Colon (tissue), 2 donors: ENCODE measurements around the gene ADGB.
A peak's percentile ranks its signal among the peaks of the same experiment; 100 is the strongest.

Experiments
- FAIRE-seq: peaks from 2 replicates; lab custom pipeline; 2012; peaks lifted over from hg19 to GRCh38; lab: Jason Lieb, UNC
- donor health status: control.
- donor health status: control.

Gene ADGB

GRCh38 chr6:146635165-146635564 lies 36.4 kb downstream of the ADGB start:
- FAIRE-seq = no peak

- no peak for FAIRE-seq
Measured at GRCh38 chr6:146636481-146636880, 37.7 kb downstream of the ADGB start.

DNA sequence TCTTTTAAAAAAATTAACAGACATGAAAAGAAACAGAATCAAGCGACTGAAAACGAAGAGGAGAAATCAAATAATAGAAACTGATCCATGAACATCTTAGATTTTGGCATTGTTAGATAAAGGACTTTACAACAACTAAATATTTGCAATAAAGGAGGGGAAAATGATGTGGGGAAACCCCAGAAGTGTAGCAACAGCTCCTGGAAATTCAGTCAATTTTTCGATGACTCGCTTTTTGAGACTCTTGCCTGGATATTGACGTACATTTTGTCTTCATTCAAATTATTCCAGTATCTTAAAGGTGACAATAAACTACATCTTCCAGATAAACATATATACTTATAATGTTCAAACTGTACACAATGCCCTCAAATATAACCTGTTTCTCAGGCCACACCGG lies 44.1 kb downstream of the ADGB start:
- no peak for FAIRE-seq

DNA sequence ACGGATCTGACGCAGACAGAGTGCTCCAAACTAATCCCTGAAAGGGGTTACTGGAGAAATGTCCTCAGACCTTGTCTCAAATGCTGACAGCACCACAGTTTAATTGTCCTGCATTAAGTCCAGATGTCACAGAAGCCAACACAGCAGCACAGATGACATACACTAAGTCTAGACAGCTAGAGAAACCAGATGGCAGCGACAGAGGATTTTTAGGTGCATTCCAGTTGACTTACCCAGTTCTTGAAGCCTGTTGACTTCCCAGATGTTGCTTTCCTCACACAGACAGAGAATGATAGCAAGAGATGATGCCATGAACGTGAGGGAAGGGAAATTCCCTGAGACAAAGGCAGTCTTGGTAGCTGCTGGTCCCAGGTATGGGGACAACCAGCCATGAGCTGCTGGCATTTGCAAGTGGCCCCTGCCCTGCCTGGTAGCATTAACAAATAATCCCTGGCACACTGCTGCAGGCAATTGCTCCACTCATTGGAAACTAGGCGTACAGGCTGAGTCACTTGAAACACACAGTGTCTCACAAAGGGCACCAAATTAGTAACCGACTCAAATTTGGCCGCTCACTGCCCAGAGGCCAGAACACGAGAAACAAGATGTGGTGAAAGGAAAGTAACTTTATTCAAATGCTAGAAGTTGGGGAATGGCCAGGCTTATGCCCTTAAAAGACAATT lies 52.2 kb downstream of the ADGB start:
- no peak for FAIRE-seq

GRCh38 chr6:146651482-146651863 lies 52.7 kb downstream of the ADGB start:
- no peak for FAIRE-seq

- no peak for FAIRE-seq
Measured at GRCh38 chr6:146657432-146657831, 58.7 kb downstream of the ADGB start.

DNA sequence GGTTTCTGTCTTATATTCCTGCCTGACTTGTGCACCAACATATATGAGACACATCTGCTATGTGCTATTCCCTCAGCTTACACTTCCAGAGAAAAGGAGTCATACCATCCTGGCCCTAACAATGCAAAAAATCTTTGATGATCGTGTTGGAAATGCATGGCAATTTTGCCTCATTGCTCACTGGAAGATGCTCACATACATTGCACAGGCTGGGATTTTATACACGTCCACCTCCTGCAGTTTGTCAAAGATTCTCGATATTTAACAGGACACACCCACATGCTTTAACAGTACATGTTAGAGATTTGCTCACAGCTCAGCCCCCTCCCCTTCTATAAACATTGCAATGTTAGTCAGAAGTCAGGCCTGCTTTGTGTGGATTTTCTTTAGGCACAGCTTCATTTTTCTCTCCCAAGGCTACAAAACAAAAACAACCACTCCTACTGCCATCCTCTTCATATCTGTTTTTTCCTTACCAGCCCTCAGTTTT lies 66.1 kb downstream of the ADGB start:
- no peak for FAIRE-seq

DNA sequence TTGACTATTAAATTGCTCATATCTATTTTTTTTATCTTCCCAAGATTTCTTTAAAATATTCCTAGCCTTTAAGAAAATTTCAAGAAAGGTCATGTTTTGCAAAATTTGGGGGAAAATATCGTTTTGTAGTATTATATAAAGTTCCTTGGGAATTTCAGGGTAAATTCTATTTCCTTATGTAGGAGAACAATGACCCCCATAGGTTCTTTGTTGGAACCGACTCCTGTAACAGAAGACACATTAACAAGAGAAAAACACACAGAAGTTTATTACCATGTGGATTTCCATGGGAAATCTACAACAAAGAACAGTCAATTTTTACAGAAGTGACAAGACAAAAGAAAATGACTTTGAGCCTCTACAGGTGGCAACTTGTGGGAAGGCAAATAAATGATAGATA lies 68.1 kb downstream of the ADGB start:
- FAIRE-seq = no peak

GRCh38 chr6:146670161-146670560 lies 71.4 kb downstream of the ADGB start:
- no peak for FAIRE-seq

DNA sequence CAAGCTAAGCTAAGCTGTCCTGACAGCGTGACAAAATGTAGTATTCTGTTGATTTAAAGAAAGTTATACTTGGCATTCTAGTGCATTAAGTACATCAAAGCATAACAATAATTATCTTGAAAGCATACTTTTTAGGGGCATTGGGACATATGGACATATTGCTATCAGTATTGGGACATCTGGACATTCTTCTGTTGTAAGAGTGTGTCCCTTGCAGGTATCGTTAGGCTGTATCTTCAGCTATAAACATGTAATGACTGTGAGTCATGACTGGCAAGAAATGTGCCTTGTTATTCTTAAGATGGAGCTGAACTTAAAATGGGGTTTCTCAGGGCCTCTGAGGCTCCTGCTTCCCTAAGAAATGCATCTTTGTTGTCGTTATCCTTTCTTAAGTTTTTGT lies 74.3 kb downstream of the ADGB start:
- no peak for FAIRE-seq

- no peak for FAIRE-seq
Measured at GRCh38 chr6:146679386-146679785, 80.6 kb downstream of the ADGB start.

- FAIRE-seq = no peak
Measured at GRCh38 chr6:146682919-146683318, 84.1 kb downstream of the ADGB start.

DNA sequence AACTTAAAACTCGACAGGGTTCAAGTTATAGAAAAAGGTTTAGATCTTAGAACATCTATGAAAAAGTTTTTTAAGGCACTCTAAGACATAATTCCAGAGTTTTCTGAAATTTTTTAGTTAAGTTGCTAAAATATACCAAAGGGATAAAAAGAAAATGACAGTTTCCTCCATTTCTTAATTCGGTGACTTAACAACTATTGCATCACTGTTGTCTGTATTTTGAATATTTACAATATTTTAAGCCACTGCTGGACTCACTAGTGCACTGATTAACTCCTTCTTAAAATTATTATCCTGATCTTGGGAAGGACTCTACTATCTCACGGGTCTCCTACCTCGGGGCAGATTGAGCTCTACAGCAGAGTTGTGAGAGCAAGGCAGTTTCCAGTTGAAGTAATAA lies 91.0 kb downstream of the ADGB start:
- no peak for FAIRE-seq

GRCh38 chr6:146693342-146693741 lies 94.6 kb downstream of the ADGB start:
- FAIRE-seq = no peak

DNA sequence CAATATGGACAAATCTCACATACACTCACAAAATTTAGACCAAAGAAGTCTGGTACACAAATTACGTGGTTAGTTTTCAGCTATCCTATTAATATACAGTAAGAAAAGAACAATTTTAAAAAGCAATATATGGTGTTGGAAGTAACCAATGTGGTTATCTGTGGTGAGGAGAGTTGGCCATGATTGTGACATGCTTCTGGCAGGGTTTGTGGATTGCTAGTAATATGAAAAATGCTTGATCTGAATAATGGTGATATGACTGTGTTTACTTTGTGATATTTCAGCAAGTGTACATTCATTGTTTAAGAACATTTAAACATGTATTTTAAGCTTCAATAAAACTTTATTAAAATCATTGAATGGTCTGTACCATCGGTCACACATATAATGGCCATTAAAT lies 99.1 kb downstream of the ADGB start:
- no peak for FAIRE-seq

- peak; percentile 47 for FAIRE-seq
Measured at GRCh38 chr6:146700078-146700686, 101.4 kb downstream of the ADGB start.

- FAIRE-seq = no peak
Measured at GRCh38 chr6:146701632-146702031, 102.9 kb downstream of the ADGB start.

DNA sequence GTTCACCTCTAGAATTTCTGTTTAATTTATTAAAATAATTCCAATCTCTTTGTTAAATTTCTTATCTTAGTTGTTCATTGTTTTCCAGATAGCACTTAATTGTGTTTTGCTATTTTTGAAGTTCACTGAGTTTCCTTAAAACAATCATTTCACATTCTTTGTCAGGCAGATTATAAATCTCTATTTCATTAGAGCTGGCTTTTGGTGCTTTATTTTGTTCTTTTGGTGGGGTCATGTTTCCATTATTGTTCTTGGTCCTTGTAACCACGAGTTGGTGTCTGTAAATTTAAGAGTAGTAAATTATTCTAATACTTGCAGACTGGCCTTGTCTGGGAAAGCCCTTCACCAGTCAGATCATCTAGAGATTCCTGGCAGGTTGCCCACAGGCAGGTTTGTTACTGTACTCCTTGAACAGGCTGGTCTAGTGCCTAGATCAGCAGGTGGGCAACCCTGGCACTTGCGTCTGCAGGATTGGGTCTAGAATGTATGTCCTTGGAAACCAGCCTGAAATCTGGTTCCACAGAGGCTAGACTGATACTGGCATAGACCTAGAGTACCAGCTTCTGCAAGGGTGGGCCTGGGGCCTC lies 110.4 kb downstream of the ADGB start:
- no peak for FAIRE-seq

GRCh38 chr6:146719387-146719786 lies 120.6 kb downstream of the ADGB start:
- no peak for FAIRE-seq

GRCh38 chr6:146739696-146740095 lies 140.9 kb downstream of the ADGB start:
- FAIRE-seq = no peak

GRCh38 chr6:146741609-146742008 lies 142.8 kb downstream of the ADGB start:
- no peak for FAIRE-seq

DNA sequence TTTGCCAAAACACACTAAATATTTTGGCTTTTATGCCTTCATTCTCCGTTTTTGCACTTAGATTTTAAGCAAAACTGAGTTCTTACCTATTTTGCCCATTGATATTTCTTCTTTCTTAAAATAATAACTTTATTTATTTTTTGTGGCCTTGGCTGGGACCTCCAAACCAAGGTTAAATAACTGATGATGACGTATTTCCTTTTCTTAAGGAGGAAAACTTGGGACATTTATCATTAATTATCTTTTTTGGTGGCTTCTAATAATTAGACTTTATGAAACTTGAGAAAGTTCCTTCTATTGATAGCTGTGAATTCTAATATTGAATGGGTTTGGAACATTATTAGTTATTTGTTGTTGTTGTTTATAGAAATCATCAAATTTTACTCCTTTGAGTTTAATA lies 154.5 kb downstream of the ADGB start:
- peak; percentile 76 for FAIRE-seq

GRCh38 chr6:146767632-146768031 lies 168.9 kb downstream of the ADGB start:
- no peak for FAIRE-seq

- no peak for FAIRE-seq
Measured at GRCh38 chr6:146768722-146769121, 169.9 kb downstream of the ADGB start.
